HepG2 (cell line): ENCODE results near the gene ARHGAP9. TPM values are rescaled to one million over a fixed set of nuclear protein-coding genes. Genes with fewer than 3 reads are reported as not detected.

Experiments used
- ADNP ChIP-seq: sonication (generic); formaldehyde crosslinking; IDR thresholded peaks from 2 replicates; pipeline ENCODE4 v1.4.0; 2020; ENCODE audit warnings: missing genetic modification reagents
- AKNA ChIP-seq: sonication (generic); formaldehyde crosslinking; IDR thresholded peaks from 2 replicates; pipeline ENCODE4 v1.4.0; 2020; ENCODE audit warnings: missing genetic modification reagents, borderline replicate concordance
- ARHGAP35 ChIP-seq: sonication (generic); formaldehyde crosslinking; IDR thresholded peaks from 2 replicates; pipeline ENCODE4 v1.9.0; 2022; ENCODE audit warnings: mild to moderate bottlenecking, inconsistent platforms, moderate library complexity, missing genetic modification reagents, borderline replicate concordance
- GRHL1 ChIP-seq: sonication (generic); formaldehyde crosslinking; conservative IDR thresholded peaks from 2 replicates; pipeline ENCODE4 v1.8.0; 2022; ENCODE audit warnings: missing genetic modification reagents
- JUND ChIP-seq: sonication (generic); formaldehyde crosslinking; IDR thresholded peaks from 2 replicates; pipeline ENCODE4 v1.8.0; 2022; ENCODE audit warnings: mild to moderate bottlenecking, missing genetic modification reagents
- LRRFIP1 ChIP-seq: sonication (generic); formaldehyde crosslinking; conservative IDR thresholded peaks from 2 replicates; pipeline ENCODE4 v1.4.0; 2020; ENCODE audit warnings: missing genetic modification reagents
- ZBTB20 ChIP-seq: sonication (generic); formaldehyde crosslinking; IDR thresholded peaks from 2 replicates; pipeline ENCODE4 v1.8.1; 2023; ENCODE audit warnings: missing genetic modification reagents, low read depth, mild to moderate bottlenecking, borderline replicate concordance
- ZNF550 ChIP-seq: sonication (generic); formaldehyde crosslinking; IDR thresholded peaks from 2 replicates; pipeline ENCODE4 v1.4.0; 2020; ENCODE audit warnings: mild to moderate bottlenecking, missing genetic modification reagents, borderline replicate concordance
- ZNF704 ChIP-seq: sonication (generic); formaldehyde crosslinking; IDR thresholded peaks from 2 replicates; pipeline ENCODE4 v1.8.1; 2023; ENCODE audit warnings: mild to moderate bottlenecking, inconsistent platforms, moderate library complexity, missing genetic modification reagents, borderline replicate concordance
- ZNF816 ChIP-seq: sonication (generic); formaldehyde crosslinking; IDR thresholded peaks from 2 replicates; pipeline ENCODE4 v1.8.0; 2022; ENCODE audit warnings: missing genetic modification reagents, mild to moderate bottlenecking, borderline replicate concordance
- polyA plus RNA-seq, 8 experiments: library from polyadenylated mRNA; depleted of rRNA in 3 of 8; stranded (reverse) in 7 of 8; unstranded in 1 of 8; fragments of >200 nt; fragmentation: Illumina TruSeq in 4 of 8; extraction: Trizol in 4 of 8; gene quantifications; 2 replicates each; pipeline versions ENCODE4 v1.2.1 to v1.2.3, GENCODE V29; 2011 to 2016; ENCODE audit warnings: low read depth in 4 of 8, missing spikeins in 1 of 8, mixed read lengths in 1 of 8; ENCODE audit not compliant: insufficient read depth in 1 of 8
- total RNA-seq, 5 experiments: library from RNA; depleted of rRNA; stranded (reverse); fragments of >200 nt; fragmentation: Illumina TruSeq; extraction: Trizol; gene quantifications; 2 replicates each; pipeline ENCODE4 v1.2.3, GENCODE V29; 2016; ENCODE audit warnings: low read depth in 1 of 5
- TF ChIP-seq, protein P1 (sequence below): sonication (generic); formaldehyde crosslinking; IDR thresholded peaks from 2 replicates; pipeline ENCODE4 v1.8.0; 2022; ENCODE audit warnings: missing genetic modification reagents, mild to moderate bottlenecking, moderate library complexity, borderline replicate concordance
- TF ChIP-seq, protein P2 (sequence below): IDR thresholded peaks from 2 replicates; pipeline ENCODE4 v1.6.1; 2016; ENCODE audit warnings: missing compliant biosample characterization, missing genetic modification reagents, borderline replicate concordance

The ARHGAP9 gene
- total and polyA plus RNA-seq, 2 of the 13 experiments (the other 11 are each of a cell fraction or from before 2014, with no cell fraction given): 0.18 to 1.2 TPM

GRCh38 chr12:57520053-57520818, 40.6 kb upstream of the ARHGAP9 start, which contains the start of gene DDIT3 (continued):
- TF ChIP-seq, protein P1, sequence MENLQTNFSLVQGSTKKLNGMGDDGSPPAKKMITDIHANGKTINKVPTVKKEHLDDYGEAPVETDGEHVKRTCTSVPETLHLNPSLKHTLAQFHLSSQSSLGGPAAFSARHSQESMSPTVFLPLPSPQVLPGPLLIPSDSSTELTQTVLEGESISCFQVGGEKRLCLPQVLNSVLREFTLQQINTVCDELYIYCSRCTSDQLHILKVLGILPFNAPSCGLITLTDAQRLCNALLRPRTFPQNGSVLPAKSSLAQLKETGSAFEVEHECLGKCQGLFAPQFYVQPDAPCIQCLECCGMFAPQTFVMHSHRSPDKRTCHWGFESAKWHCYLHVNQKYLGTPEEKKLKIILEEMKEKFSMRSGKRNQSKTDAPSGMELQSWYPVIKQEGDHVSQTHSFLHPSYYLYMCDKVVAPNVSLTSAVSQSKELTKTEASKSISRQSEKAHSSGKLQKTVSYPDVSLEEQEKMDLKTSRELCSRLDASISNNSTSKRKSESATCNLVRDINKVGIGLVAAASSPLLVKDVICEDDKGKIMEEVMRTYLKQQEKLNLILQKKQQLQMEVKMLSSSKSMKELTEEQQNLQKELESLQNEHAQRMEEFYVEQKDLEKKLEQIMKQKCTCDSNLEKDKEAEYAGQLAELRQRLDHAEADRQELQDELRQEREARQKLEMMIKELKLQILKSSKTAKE (CRISPR knock-in tag): no peak
- TF ChIP-seq ARHGAP35 (no peak), ZNF704 (peak; percentile 68; the same call in 1 of the 2 replicates), ADNP (no peak), JUND (CRISPR knock-in tag) (peak; percentile 77), ZBTB20 (CRISPR knock-in tag) (peak; percentile 50; the same call in 1 of the 2 replicates), LRRFIP1 (CRISPR knock-in tag) (no peak), ZNF550 (CRISPR knock-in tag) (no peak), ZNF816 (CRISPR knock-in tag) (no peak; the same call in 1 of the 2 replicates), AKNA (CRISPR knock-in tag) (peak; percentile 57; the same call in 1 of the 2 replicates), GRHL1 (CRISPR knock-in tag) (no peak)
- TF ChIP-seq, protein P2, sequence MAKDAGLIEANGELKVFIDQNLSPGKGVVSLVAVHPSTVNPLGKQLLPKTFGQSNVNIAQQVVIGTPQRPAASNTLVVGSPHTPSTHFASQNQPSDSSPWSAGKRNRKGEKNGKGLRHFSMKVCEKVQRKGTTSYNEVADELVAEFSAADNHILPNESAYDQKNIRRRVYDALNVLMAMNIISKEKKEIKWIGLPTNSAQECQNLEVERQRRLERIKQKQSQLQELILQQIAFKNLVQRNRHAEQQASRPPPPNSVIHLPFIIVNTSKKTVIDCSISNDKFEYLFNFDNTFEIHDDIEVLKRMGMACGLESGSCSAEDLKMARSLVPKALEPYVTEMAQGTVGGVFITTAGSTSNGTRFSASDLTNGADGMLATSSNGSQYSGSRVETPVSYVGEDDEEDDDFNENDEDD (CRISPR knock-in tag): no peak; the same call in 1 of the 2 replicates
